ENCODE data around the gene PADI3.

The PADI3 gene

GRCh38 chr1:17210176-17210575, 38.7 kb upstream of the PADI3 start:
- no peak for ATAC-seq (ENCODE audit: low read depth)
- Mint-ChIP-seq H3K4me3 (no peak overlapping the region), H3K4me1 (peaks cover 31% of the 10 kb centered on the region), H3K27ac (no peak overlapping the region), H3K9me3 (no peaks in the 10 kb centered on the region), H3K27me3 (peaks cover 14% of the 10 kb centered on the region), H3K36me3 (no peaks in the 10 kb centered on the region)
- DNase-seq (ENCODE audit: low spot score in 2 of 2) = no peak

- DNase-seq (ENCODE audit: low spot score in 2 of 2) = no peak
- peaks cover 30% of the 10 kb centered on the region for H3K4me1 Mint-ChIP-seq
- peaks cover 21% of the 10 kb centered on the region for H3K27me3 Mint-ChIP-seq
- no peak overlapping the region for H3K4me3 Mint-ChIP-seq
- no peaks in the 10 kb centered on the region for H3K36me3 Mint-ChIP-seq
- no peak overlapping the region for H3K27ac Mint-ChIP-seq
- ATAC-seq (ENCODE audit: low read depth) = no peak
- no peaks in the 10 kb centered on the region for H3K9me3 Mint-ChIP-seq
Observed at GRCh38 chr1:17211377-17211776, 37.5 kb upstream of the PADI3 start.

- H3K36me3 Mint-ChIP-seq = no peaks in the 10 kb centered on the region
- H3K27me3 Mint-ChIP-seq = peaks cover 23% of the 10 kb centered on the region
- H3K27ac Mint-ChIP-seq = no peak overlapping the region
- H3K4me1 Mint-ChIP-seq = peaks cover 30% of the 10 kb centered on the region
- H3K4me3 Mint-ChIP-seq = no peak overlapping the region
- no peaks in the 10 kb centered on the region for H3K9me3 Mint-ChIP-seq
- DNase-seq (ENCODE audit: low spot score in 2 of 2) = no peak
- no peak for ATAC-seq (ENCODE audit: low read depth)
Observed at GRCh38 chr1:17212009-17212408, 36.9 kb upstream of the PADI3 start.

- peaks cover 24% of the 10 kb centered on the region for H3K4me1 Mint-ChIP-seq
- no peak for ATAC-seq (ENCODE audit: low read depth)
- H3K36me3 Mint-ChIP-seq = no peaks in the 10 kb centered on the region
- no peak for DNase-seq (ENCODE audit: low spot score in 2 of 2)
- H3K27ac Mint-ChIP-seq = no peak overlapping the region
- peaks cover 23% of the 10 kb centered on the region for H3K27me3 Mint-ChIP-seq
- H3K9me3 Mint-ChIP-seq = no peaks in the 10 kb centered on the region
- H3K4me3 Mint-ChIP-seq = peak overlapping the region; percentile 37
Observed at GRCh38 chr1:17212487-17213121, 36.3 kb upstream of the PADI3 start.

- Mint-ChIP-seq H3K27me3 (peaks cover 23% of the 10 kb centered on the region), H3K27ac (no peak overlapping the region), H3K4me1 (peaks cover 17% of the 10 kb centered on the region)
Observed at GRCh38 chr1:17213148-17213781, 35.6 kb upstream of the PADI3 start.

GRCh38 chr1:17213782-17214148, 35.1 kb upstream of the PADI3 start:
- DNase-seq (ENCODE audit: low spot score in 2 of 2) = no peak
- no peak overlapping the region for H3K4me3 Mint-ChIP-seq

More at GRCh38 chr1:17213148-17213781, 35.6 kb upstream of the PADI3 start:
- ATAC-seq (ENCODE audit: low read depth) (no peak), DNase-seq (ENCODE audit: low spot score in 2 of 2) (no peak)
- Mint-ChIP-seq H3K9me3 (no peaks in the 10 kb centered on the region), H3K36me3 (no peaks in the 10 kb centered on the region), H3K4me3 (no peak overlapping the region)

GRCh38 chr1:17214876-17215544, 33.9 kb upstream of the PADI3 start:
- ATAC-seq (ENCODE audit: low read depth) (no peak), DNase-seq (ENCODE audit: low spot score in 2 of 2) (no peak)
- H3K4me3 Mint-ChIP-seq = no peak overlapping the region
- no peaks in the 10 kb centered on the region for H3K9me3 Mint-ChIP-seq
- H3K4me1 Mint-ChIP-seq = peaks cover 10% of the 10 kb centered on the region
- no peaks in the 10 kb centered on the region for H3K36me3 Mint-ChIP-seq
- H3K27ac Mint-ChIP-seq = no peak overlapping the region
- peaks cover 23% of the 10 kb centered on the region for H3K27me3 Mint-ChIP-seq

More at GRCh38 chr1:17213782-17214148, 35.1 kb upstream of the PADI3 start:
- H3K36me3 Mint-ChIP-seq = no peaks in the 10 kb centered on the region
- H3K4me1 Mint-ChIP-seq = peaks cover 13% of the 10 kb centered on the region
- H3K9me3 Mint-ChIP-seq = no peaks in the 10 kb centered on the region
- ATAC-seq (ENCODE audit: low read depth) = no peak
- peaks cover 23% of the 10 kb centered on the region for H3K27me3 Mint-ChIP-seq
- H3K27ac Mint-ChIP-seq = no peak overlapping the region

GRCh38 chr1:17215545-17215890, 33.4 kb upstream of the PADI3 start:
- H3K27ac Mint-ChIP-seq = no peak overlapping the region

GRCh38 chr1:17216078-17216477, 32.8 kb upstream of the PADI3 start:
- peaks cover 23% of the 10 kb centered on the region for H3K27me3 Mint-ChIP-seq
- H3K36me3 Mint-ChIP-seq = no peaks in the 10 kb centered on the region
- ATAC-seq (ENCODE audit: low read depth) = no peak

More at GRCh38 chr1:17215545-17215890, 33.4 kb upstream of the PADI3 start:
- H3K27me3 Mint-ChIP-seq = peaks cover 23% of the 10 kb centered on the region
- H3K9me3 Mint-ChIP-seq = no peaks in the 10 kb centered on the region
- ATAC-seq (ENCODE audit: low read depth) (no peak), DNase-seq (ENCODE audit: low spot score in 2 of 2) (no peak)
- peaks cover 10% of the 10 kb centered on the region for H3K4me1 Mint-ChIP-seq
- H3K4me3 Mint-ChIP-seq = no peak overlapping the region
- H3K36me3 Mint-ChIP-seq = no peaks in the 10 kb centered on the region

GRCh38 chr1:17217607-17218006, 31.3 kb upstream of the PADI3 start:
- no peaks in the 10 kb centered on the region for H3K36me3 Mint-ChIP-seq
- no peak overlapping the region for H3K4me3 Mint-ChIP-seq
- no peak for DNase-seq (ENCODE audit: low spot score in 2 of 2)
- no peak for ATAC-seq (ENCODE audit: low read depth)
- H3K9me3 Mint-ChIP-seq = no peaks in the 10 kb centered on the region
- H3K27ac Mint-ChIP-seq = no peak overlapping the region
- H3K27me3 Mint-ChIP-seq = peaks cover 29% of the 10 kb centered on the region
- peaks cover 10% of the 10 kb centered on the region for H3K4me1 Mint-ChIP-seq

More at GRCh38 chr1:17216078-17216477, 32.8 kb upstream of the PADI3 start:
- Mint-ChIP-seq H3K4me3 (no peak overlapping the region), H3K4me1 (peaks cover 10% of the 10 kb centered on the region), H3K27ac (no peak overlapping the region), H3K9me3 (no peaks in the 10 kb centered on the region)
- DNase-seq (ENCODE audit: low spot score in 2 of 2) = no peak

GRCh38 chr1:17218939-17219338, 30.0 kb upstream of the PADI3 start:
- no peak for DNase-seq (ENCODE audit: low spot score in 2 of 2)
- no peak overlapping the region for H3K4me3 Mint-ChIP-seq
- peaks cover 22% of the 10 kb centered on the region for H3K27me3 Mint-ChIP-seq
- H3K4me1 Mint-ChIP-seq = peaks cover 3% of the 10 kb centered on the region
- no peaks in the 10 kb centered on the region for H3K9me3 Mint-ChIP-seq
- no peak for ATAC-seq (ENCODE audit: low read depth)
- no peak overlapping the region for H3K27ac Mint-ChIP-seq
- H3K36me3 Mint-ChIP-seq = no peaks in the 10 kb centered on the region

- ATAC-seq (ENCODE audit: low read depth) (no peak), DNase-seq (ENCODE audit: low spot score in 2 of 2) (no peak)
- H3K9me3 Mint-ChIP-seq = no peaks in the 10 kb centered on the region
- H3K27me3 Mint-ChIP-seq = peaks cover 20% of the 10 kb centered on the region
- no peaks in the 10 kb centered on the region for H3K36me3 Mint-ChIP-seq
- peaks cover under 1% of the 10 kb centered on the region for H3K4me1 Mint-ChIP-seq
- no peak overlapping the region for H3K27ac Mint-ChIP-seq
- no peak overlapping the region for H3K4me3 Mint-ChIP-seq
Observed at GRCh38 chr1:17220287-17220686, 28.6 kb upstream of the PADI3 start.

GRCh38 chr1:17222557-17222956, 26.3 kb upstream of the PADI3 start:
- H3K9me3 Mint-ChIP-seq = no peaks in the 10 kb centered on the region
- H3K4me1 Mint-ChIP-seq = no peaks in the 10 kb centered on the region
- ATAC-seq (ENCODE audit: low read depth) (no peak), DNase-seq (ENCODE audit: low spot score in 2 of 2) (no peak)
- peaks cover 10% of the 10 kb centered on the region for H3K27me3 Mint-ChIP-seq
- no peak overlapping the region for H3K27ac Mint-ChIP-seq
- H3K4me3 Mint-ChIP-seq = no peak overlapping the region
- H3K36me3 Mint-ChIP-seq = no peaks in the 10 kb centered on the region

- no peak for DNase-seq (ENCODE audit: low spot score in 2 of 2)
- ATAC-seq (ENCODE audit: low read depth) = no peak
- Mint-ChIP-seq H3K4me1 (no peaks in the 10 kb centered on the region), H3K9me3 (no peaks in the 10 kb centered on the region), H3K27ac (no peak overlapping the region), H3K27me3 (peaks cover 10% of the 10 kb centered on the region), H3K4me3 (no peak overlapping the region), H3K36me3 (no peaks in the 10 kb centered on the region)
Observed at GRCh38 chr1:17224434-17224833, 24.5 kb upstream of the PADI3 start.

All from memory B cell (primary cell).